H9 (cell line): Measurements from ENCODE around the gene COX8A. TPM values are rescaled to one million over a fixed set of nuclear protein-coding genes. Genes with fewer than 3 reads are reported as not detected.

Source experiments
- DNase-seq: peaks from one replicate; pipeline ENCODE4 v3.0.0-alpha.2; 2017
- H2AFZ ChIP-seq: one replicate; pipeline ENCODE4 v1.6.1; 2013; ENCODE audit warnings: mild to moderate bottlenecking, low read length, control low read depth, moderate library complexity
- H2AK5ac ChIP-seq: 2 replicates; pipeline ENCODE4 v1.6.1; 2013; ENCODE audit warnings: low read length, control low read depth, mixed read lengths; ENCODE audit not compliant: insufficient read length
- H2BK120ac ChIP-seq: one replicate; pipeline ENCODE4 v1.6.1; 2013; ENCODE audit warnings: low read depth, mild to moderate bottlenecking, low read length, control low read depth, inconsistent platforms; ENCODE audit not compliant: poor library complexity, severe bottlenecking
- H2BK12ac ChIP-seq: 2 replicates; pipeline ENCODE4 v1.6.1; 2013; ENCODE audit warnings: low read length, control low read depth, mixed read lengths, low read depth; ENCODE audit not compliant: insufficient read length
- H2BK15ac ChIP-seq: 2 replicates; pipeline ENCODE4 v1.6.1; 2013; ENCODE audit warnings: low read depth, low read length, control low read depth
- H2BK20ac ChIP-seq: one replicate; pipeline ENCODE4 v1.6.1; 2013; ENCODE audit warnings: low read depth, mild to moderate bottlenecking, low read length, control low read depth, inconsistent platforms; ENCODE audit not compliant: poor library complexity, severe bottlenecking
- H2BK5ac ChIP-seq: 2 replicates; pipeline ENCODE4 v1.6.1; 2013; ENCODE audit warnings: low read length, control low read depth, mixed read lengths; ENCODE audit not compliant: insufficient read length
- H3K14ac ChIP-seq: 2 replicates; pipeline ENCODE4 v1.6.1; 2013; ENCODE audit warnings: low read length, control low read depth; ENCODE audit not compliant: insufficient read depth
- H3K18ac ChIP-seq: 2 replicates; pipeline ENCODE4 v1.6.1; 2013; ENCODE audit warnings: low read depth, mild to moderate bottlenecking, mixed read lengths, low read length, control low read depth; ENCODE audit not compliant: insufficient read length
- H3K23ac ChIP-seq: 2 replicates; pipeline ENCODE4 v1.6.1; 2013; ENCODE audit warnings: low read length, control low read depth, mixed read lengths, low read depth; ENCODE audit not compliant: insufficient read length
- H3K23me2 ChIP-seq: 2 replicates; pipeline ENCODE4 v1.6.1; 2013; ENCODE audit warnings: low read depth, mild to moderate bottlenecking, mixed read lengths, low read length, control low read depth; ENCODE audit not compliant: insufficient read length, poor library complexity, severe bottlenecking
- H3K27ac ChIP-seq: 2 replicates; pipeline ENCODE4 v1.5.1; 2013; ENCODE audit warnings: low read length, control low read depth, mixed read lengths, low read depth; ENCODE audit not compliant: insufficient read length
- H3K27me3 ChIP-seq: 2 replicates; pipeline ENCODE4 v1.6.1; 2013; ENCODE audit warnings: low read length, control low read depth, inconsistent platforms; ENCODE audit not compliant: insufficient read depth
- H3K4ac ChIP-seq: 2 replicates; pipeline ENCODE4 v1.6.1; 2013; ENCODE audit warnings: low read depth, mild to moderate bottlenecking, control low read depth, inconsistent platforms, low read length, moderate library complexity
- H3K4me1 ChIP-seq: 2 replicates; pipeline ENCODE4 v1.6.1; 2013; ENCODE audit warnings: low read length, control low read depth, inconsistent platforms; ENCODE audit not compliant: insufficient read depth
- H3K4me2 ChIP-seq: 2 replicates; pipeline ENCODE4 v1.6.1; 2013; ENCODE audit warnings: low read length, control low read depth, mixed read lengths; ENCODE audit not compliant: insufficient read length, insufficient read depth
- H3K56ac ChIP-seq: 2 replicates; pipeline ENCODE4 v1.6.1; 2013; ENCODE audit warnings: low read depth, mild to moderate bottlenecking, mixed read lengths, low read length, control low read depth; ENCODE audit not compliant: insufficient read length
- H3K79me1 ChIP-seq: 2 replicates; pipeline ENCODE4 v1.6.1; 2013; ENCODE audit warnings: low read depth, mild to moderate bottlenecking, moderate library complexity, low read length, control low read depth, inconsistent platforms; ENCODE audit not compliant: insufficient read depth, poor library complexity, severe bottlenecking
- H3K79me2 ChIP-seq: 2 replicates; pipeline ENCODE4 v1.6.1; 2013; ENCODE audit warnings: low read length, control low read depth, inconsistent platforms; ENCODE audit not compliant: insufficient read depth
- H3K9ac ChIP-seq: 2 replicates; pipeline ENCODE4 v1.6.1; 2013; ENCODE audit warnings: low read length, control low read depth, mixed read lengths; ENCODE audit not compliant: insufficient read length; ENCODE audit errors: extremely low read depth
- H3K9me3 ChIP-seq: one replicate; pipeline ENCODE4 v1.6.1; 2013; ENCODE audit warnings: low read depth, low read length, inconsistent platforms; ENCODE audit not compliant: control insufficient read depth
- H3T11ph ChIP-seq: one replicate; pipeline ENCODE4 v1.6.1; 2013; ENCODE audit warnings: mild to moderate bottlenecking, low read length, control low read depth, inconsistent platforms
- H4K20me1 ChIP-seq: one replicate; pipeline ENCODE4 v1.6.1; 2013; ENCODE audit not compliant: control insufficient read depth, insufficient read length, insufficient read depth
- H4K5ac ChIP-seq: 2 replicates; pipeline ENCODE4 v1.6.1; 2013; ENCODE audit warnings: low read depth, mild to moderate bottlenecking, mixed read lengths, low read length, control low read depth; ENCODE audit not compliant: insufficient read length
- H4K8ac ChIP-seq: replicated peaks from 2 replicates; pipeline ENCODE4 v1.6.1; 2013; ENCODE audit warnings: low read length, control low read depth, mixed read lengths, low read depth; ENCODE audit not compliant: insufficient read length
- H4K91ac ChIP-seq: 2 replicates; pipeline ENCODE4 v1.6.1; 2013; ENCODE audit warnings: low read depth, mild to moderate bottlenecking, moderate library complexity, mixed read lengths, low read length, control low read depth; ENCODE audit not compliant: insufficient read length
- H3K27ac Mint-ChIP-seq, 3 experiments: 2 replicates in 2 of 3; 3 replicates in 1 of 3; pipeline ENCODE4 v1.8.0; 2020 to 2021; ENCODE audit warnings: mixed read lengths in 3 of 3, mild to moderate bottlenecking in 1 of 3, moderate library complexity in 1 of 3
- H3K27me3 Mint-ChIP-seq: 2 replicates; pipeline ENCODE4 v1.8.0; 2021; ENCODE audit warnings: low read depth, mild to moderate bottlenecking, moderate library complexity, mixed read lengths
- H3K36me3 Mint-ChIP-seq, 3 experiments: 2 replicates in 2 of 3; 3 replicates in 1 of 3; pipeline ENCODE4 v1.8.0; 2020 to 2021; ENCODE audit warnings: low read depth in 3 of 3, mixed read lengths in 3 of 3; ENCODE audit not compliant: insufficient read depth in 1 of 3
- H3K4me1 Mint-ChIP-seq, 2 experiments: 2 replicates each; pipeline ENCODE4 v1.8.0; 2020; ENCODE audit warnings: mixed read lengths in 2 of 2
- H3K4me3 Mint-ChIP-seq, 2 experiments: 2 replicates in 1 of 2; 3 replicates in 1 of 2; pipeline ENCODE4 v1.8.0; 2020 to 2021; ENCODE audit warnings: mild to moderate bottlenecking in 2 of 2, mixed read lengths in 2 of 2, moderate library complexity in 1 of 2
- H3K9me3 Mint-ChIP-seq, 2 experiments: 2 replicates in 1 of 2; 3 replicates in 1 of 2; pipeline ENCODE4 v1.8.0; 2020; ENCODE audit warnings: mild to moderate bottlenecking in 2 of 2, mixed read lengths in 2 of 2, moderate library complexity in 1 of 2
- CTCF ChIP-seq: fragments of 200-600 bp; sonication (generic); conservative IDR thresholded peaks from 3 replicates; pipeline ENCODE4 v1.8.0; 2021; ENCODE audit warnings: antibody characterized with exemption, mild to moderate bottlenecking
- WGBS: extraction: QIAGEN DNeasy Blood & Tissue Kit; methylation state at CpG from one replicate; pipeline ENCODE4 v1.1.7; 2013; ENCODE audit warnings: missing lambda C conversion rate, low lambda C conversion rate, mixed read lengths; ENCODE audit not compliant: insufficient read length; ENCODE audit errors: extremely low coverage; 5-methylcytosine and 5-hydroxymethylcytosine counted together
- total RNA-seq: library from RNA; stranded (reverse); gene quantifications from 2 replicates; pipeline ENCODE4 v1.2.1, GENCODE V29; 2021

COX8A gene
- total RNA-seq, 1 experiment from 2014 or later, result 429 TPM

- no peak overlapping the region for H2BK120ac ChIP-seq
- H3K56ac ChIP-seq, result no peak overlapping the region
- H2BK20ac ChIP-seq, result no peak overlapping the region
- Mint-ChIP-seq H3K9me3 (no peaks in the 10 kb centered on the region), H3K27me3 (peaks cover 47% of the 10 kb centered on the region), H3K36me3 (no peaks in the 10 kb centered on the region; a peak in 1 of 7 replicates), H3K4me1 (peaks cover 31 to 46% of the 10 kb centered on the region in 2 experiments), H3K4me3 (peak overlapping the region in 1 of 2 experiments; percentile 50; a peak in 2 of 5 replicates), H3K27ac (no peak overlapping the region)
- no peak overlapping the region for H3K9ac ChIP-seq
- H3T11ph ChIP-seq, result no peak overlapping the region
- no peaks in the 10 kb centered on the region for H4K20me1 ChIP-seq
- H3K27ac ChIP-seq, result no peak overlapping the region
- H4K91ac ChIP-seq, result no peak overlapping the region
- no peak overlapping the region for H4K8ac ChIP-seq
- H3K23ac ChIP-seq, result no peak overlapping the region
- H2AK5ac ChIP-seq, result no peak overlapping the region
- no peak for TF ChIP-seq CTCF
- no peak overlapping the region for H3K4ac ChIP-seq
- H4K5ac ChIP-seq, result no peak overlapping the region
- H3K18ac ChIP-seq, result no peak overlapping the region
- no peak for DNase-seq
- no peak overlapping the region for H2BK12ac ChIP-seq
- H3K23me2 ChIP-seq, result no peaks in the 10 kb centered on the region
- peaks cover 2% of the 10 kb centered on the region; the same call in 1 of the 2 replicates for H3K4me1 ChIP-seq
- H3K27me3 ChIP-seq, result peaks cover 2% of the 10 kb centered on the region; the same call in 1 of the 2 replicates
- no peak overlapping the region for H2BK15ac ChIP-seq
- no peaks in the 10 kb centered on the region for H3K79me1 ChIP-seq
- no peak overlapping the region for H2AFZ ChIP-seq
- H2BK5ac ChIP-seq, result no peak overlapping the region
- no peak overlapping the region for H3K4me2 ChIP-seq
- no peak overlapping the region; the same call in 1 of the 2 replicates for H3K14ac ChIP-seq
- no CpG with 5 or more reads among the region's 27 CpGs for WGBS
- H3K79me2 ChIP-seq, result no peaks in the 10 kb centered on the region
- H3K9me3 ChIP-seq, result no peaks in the 10 kb centered on the region
These were observed 45.0 kb downstream of the COX8A start for GRCh38 chr11:64019106-64020037.
